Measurements from ENCODE around the gene IQCE. TPM values are rescaled to one million over a fixed set of nuclear protein-coding genes. Genes with fewer than 3 reads are reported as not detected.
A peak's percentile ranks its signal among the peaks of the same experiment; 100 is the strongest.
"Not testable (repeated sequence)": the region's sequence is repeated elsewhere in the genome, so short reads cannot be mapped to it uniquely, and the experiment has no call there.

IQCE gene
- total RNA-seq, 1 experiment from 2014 or later, result 44.8 TPM

DNA sequence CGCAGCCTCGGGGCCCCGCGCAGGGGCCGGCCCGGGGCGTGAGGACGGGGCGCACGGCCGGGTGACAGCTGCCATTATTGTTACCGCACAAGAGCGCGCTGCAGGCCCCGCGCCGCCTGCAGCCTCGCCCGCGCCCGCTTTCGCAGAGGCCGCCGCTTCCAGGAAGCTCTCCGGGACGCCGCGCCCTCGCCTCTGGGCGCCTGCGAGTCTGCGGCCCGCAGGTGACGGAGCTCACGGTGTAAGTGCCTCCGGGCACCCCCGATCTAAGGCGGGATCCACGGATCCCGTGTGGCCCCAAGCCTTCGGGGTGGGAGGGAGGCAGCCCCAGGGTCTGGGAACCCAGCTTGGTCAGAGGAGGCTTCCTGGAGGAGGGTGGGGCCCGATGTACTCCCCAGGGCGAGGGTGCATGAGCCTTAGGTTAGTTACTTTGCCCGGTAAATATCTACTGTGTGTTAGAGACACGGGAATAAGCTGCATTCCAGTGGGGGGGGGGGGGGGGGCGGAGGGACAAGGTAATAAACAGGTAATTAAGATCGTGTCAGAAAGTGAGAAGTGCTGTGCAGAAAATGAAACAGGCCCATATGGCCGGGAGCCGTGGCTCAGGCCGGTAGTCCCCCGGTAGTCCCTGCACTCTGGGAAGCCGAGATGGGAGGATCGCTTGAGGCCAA, 638 bp downstream of the IQCE start:
- peak overlapping the region; percentile 82 for H3K27ac ChIP-seq (ENCODE audit: low read length)
- H3K36me3 ChIP-seq (ENCODE audit: control insufficient read depth, insufficient read depth, low read length), result no peaks in the 10 kb centered on the region
- no peaks in the 10 kb centered on the region for H3K9me3 ChIP-seq (ENCODE audit: control insufficient read depth, insufficient read depth, low read depth, low read length)
- peak overlapping the region; percentile 74 to 95 for H3K4me3 ChIP-seq (ENCODE audit: low read depth in 2 of 2, low read length in 2 of 2)
- peak; percentile 10 for ATAC-seq
- CTCF ChIA-PET, result interaction anchor here (0.7 to 0.8 kb wide), 2 partner anchors 108 to 153 kb away, joined by 3 read pairs; no protein-coding TSS in a partner anchor
- intact Hi-C loops (cut with micrococcal nuclease; ENCODE audit: unreplicated experiment) (no loop called here), in situ Hi-C loops (cut with HindIII; ENCODE audit: low pct_unique_long_range_greater_than_20kb, low sequenced_read_pairs) (no loop called here)
- TF ChIP-seq TCF7L2 (IDR thresholded peaks at IDR 0.05; ENCODE audit: low read depth, low read length), result no peak
- TF ChIP-seq POLR2AphosphoS5 (IDR thresholded peaks at IDR 0.05; ENCODE audit: low read depth, low read length), result no peak
- TF ChIP-seq, protein P1, sequence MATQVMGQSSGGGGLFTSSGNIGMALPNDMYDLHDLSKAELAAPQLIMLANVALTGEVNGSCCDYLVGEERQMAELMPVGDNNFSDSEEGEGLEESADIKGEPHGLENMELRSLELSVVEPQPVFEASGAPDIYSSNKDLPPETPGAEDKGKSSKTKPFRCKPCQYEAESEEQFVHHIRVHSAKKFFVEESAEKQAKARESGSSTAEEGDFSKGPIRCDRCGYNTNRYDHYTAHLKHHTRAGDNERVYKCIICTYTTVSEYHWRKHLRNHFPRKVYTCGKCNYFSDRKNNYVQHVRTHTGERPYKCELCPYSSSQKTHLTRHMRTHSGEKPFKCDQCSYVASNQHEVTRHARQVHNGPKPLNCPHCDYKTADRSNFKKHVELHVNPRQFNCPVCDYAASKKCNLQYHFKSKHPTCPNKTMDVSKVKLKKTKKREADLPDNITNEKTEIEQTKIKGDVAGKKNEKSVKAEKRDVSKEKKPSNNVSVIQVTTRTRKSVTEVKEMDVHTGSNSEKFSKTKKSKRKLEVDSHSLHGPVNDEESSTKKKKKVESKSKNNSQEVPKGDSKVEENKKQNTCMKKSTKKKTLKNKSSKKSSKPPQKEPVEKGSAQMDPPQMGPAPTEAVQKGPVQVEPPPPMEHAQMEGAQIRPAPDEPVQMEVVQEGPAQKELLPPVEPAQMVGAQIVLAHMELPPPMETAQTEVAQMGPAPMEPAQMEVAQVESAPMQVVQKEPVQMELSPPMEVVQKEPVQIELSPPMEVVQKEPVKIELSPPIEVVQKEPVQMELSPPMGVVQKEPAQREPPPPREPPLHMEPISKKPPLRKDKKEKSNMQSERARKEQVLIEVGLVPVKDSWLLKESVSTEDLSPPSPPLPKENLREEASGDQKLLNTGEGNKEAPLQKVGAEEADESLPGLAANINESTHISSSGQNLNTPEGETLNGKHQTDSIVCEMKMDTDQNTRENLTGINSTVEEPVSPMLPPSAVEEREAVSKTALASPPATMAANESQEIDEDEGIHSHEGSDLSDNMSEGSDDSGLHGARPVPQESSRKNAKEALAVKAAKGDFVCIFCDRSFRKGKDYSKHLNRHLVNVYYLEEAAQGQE (IDR thresholded peaks at IDR 0.05; ENCODE audit: insufficient read depth in 1 of 2, low read depth in 2 of 2, low read length in 1 of 2), result no peak
- TF ChIP-seq, protein P2, sequence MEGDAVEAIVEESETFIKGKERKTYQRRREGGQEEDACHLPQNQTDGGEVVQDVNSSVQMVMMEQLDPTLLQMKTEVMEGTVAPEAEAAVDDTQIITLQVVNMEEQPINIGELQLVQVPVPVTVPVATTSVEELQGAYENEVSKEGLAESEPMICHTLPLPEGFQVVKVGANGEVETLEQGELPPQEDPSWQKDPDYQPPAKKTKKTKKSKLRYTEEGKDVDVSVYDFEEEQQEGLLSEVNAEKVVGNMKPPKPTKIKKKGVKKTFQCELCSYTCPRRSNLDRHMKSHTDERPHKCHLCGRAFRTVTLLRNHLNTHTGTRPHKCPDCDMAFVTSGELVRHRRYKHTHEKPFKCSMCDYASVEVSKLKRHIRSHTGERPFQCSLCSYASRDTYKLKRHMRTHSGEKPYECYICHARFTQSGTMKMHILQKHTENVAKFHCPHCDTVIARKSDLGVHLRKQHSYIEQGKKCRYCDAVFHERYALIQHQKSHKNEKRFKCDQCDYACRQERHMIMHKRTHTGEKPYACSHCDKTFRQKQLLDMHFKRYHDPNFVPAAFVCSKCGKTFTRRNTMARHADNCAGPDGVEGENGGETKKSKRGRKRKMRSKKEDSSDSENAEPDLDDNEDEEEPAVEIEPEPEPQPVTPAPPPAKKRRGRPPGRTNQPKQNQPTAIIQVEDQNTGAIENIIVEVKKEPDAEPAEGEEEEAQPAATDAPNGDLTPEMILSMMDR (IDR thresholded peaks at IDR 0.05), result no peak
- TF ChIP-seq SIN3A (IDR thresholded peaks at IDR 0.05; ENCODE audit: borderline replicate concordance, insufficient read depth, low read depth, low read length), result no peak; the same call in 1 of the 2 replicates
- no peak for DNase-seq (ENCODE audit: low read depth, low spot score)
- BruUV-seq (replicated peaks), result no TSS peak
- peaks cover 10% of the 10 kb centered on the region for H3K4me1 ChIP-seq (ENCODE audit: control insufficient read depth, insufficient read depth, low read length)
- POLR2A ChIA-PET, result interaction anchor here (0.7 kb wide), 1 partner anchor 271 kb away, joined by 3 read pairs; no protein-coding TSS in a partner anchor
- no peaks in the 10 kb centered on the region for H3K27me3 ChIP-seq (ENCODE audit: control insufficient read depth, insufficient read depth, low read length)

DNA sequence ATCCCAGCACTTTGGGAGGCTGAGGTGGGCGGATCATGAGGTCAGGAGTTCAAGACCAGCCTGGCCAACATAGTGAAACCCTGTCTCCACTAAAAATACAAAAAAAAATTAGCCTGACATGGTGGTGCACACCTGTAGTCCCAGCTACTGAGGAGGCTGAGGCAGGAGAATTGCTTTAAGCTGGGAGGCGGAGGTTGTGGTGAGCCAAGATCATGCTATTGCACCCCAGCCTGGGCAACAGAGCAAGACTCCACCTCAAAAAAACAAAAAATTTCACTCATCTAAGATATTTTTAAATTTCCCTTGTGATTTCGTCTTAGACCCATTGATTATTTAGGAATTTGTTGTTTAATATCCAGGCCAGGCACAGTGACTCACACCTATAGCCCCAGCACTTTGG, 5.2 kb downstream of the IQCE start:
- in situ Hi-C loops (cut with HindIII; ENCODE audit: low pct_unique_long_range_greater_than_20kb, low sequenced_read_pairs); H3K4me3 ChIP-seq (ENCODE audit: low read depth in 2 of 2, low read length in 2 of 2); ATAC-seq; BruUV-seq (replicated peaks); H3K36me3 ChIP-seq (ENCODE audit: control insufficient read depth, insufficient read depth, low read length); H3K27ac ChIP-seq (ENCODE audit: low read length); POLR2A ChIA-PET; intact Hi-C loops (cut with micrococcal nuclease; ENCODE audit: unreplicated experiment); H3K4me1 ChIP-seq (ENCODE audit: control insufficient read depth, insufficient read depth, low read length); DNase-seq (ENCODE audit: low read depth, low spot score); H3K9me3 ChIP-seq (ENCODE audit: control insufficient read depth, insufficient read depth, low read depth, low read length); H3K27me3 ChIP-seq (ENCODE audit: control insufficient read depth, insufficient read depth, low read length): not testable (repeated sequence)
- CTCF ChIA-PET, result interaction anchor here (0.7 kb wide), 1 partner anchor 10 kb away, joined by 3 read pairs; no protein-coding TSS in a partner anchor

DNA sequence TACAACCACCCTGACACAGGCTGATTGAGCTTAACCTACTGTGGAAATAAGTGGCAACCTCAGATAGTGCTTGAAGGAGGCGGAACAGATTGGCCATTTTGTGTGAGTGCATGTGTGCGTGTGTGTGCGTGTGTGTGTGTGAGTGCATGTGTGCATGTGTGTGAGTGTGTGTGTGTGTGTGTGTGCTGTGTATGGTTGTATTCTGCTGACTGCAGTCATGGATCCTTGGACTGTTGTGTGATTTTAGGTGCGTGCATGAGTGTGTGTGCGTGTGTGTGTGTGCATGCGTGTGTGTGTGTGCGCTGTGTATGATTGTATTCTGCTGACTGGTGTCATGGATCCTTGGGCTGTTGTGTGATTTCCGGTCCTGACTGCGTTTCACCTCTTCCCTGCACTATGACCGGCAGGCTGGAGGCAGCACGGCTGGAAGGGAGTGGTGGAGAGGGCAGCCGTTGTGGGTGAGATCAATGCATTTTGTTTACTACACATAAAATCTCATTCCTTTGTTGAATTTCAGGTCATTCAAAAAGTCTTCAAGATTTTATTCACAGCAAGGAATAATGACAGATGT, 6.3 kb downstream of the IQCE start:
- intact Hi-C loops (cut with micrococcal nuclease; ENCODE audit: unreplicated experiment), result no loop called here
- CTCF ChIA-PET, result no interaction called here

More for the DNA sequence above, 6.3 kb downstream of the IQCE start:
- Histone ChIP-seq H3K27ac (ENCODE audit: low read length) (no peak overlapping the region), H3K9me3 (ENCODE audit: control insufficient read depth, insufficient read depth, low read depth, low read length) (no peaks in the 10 kb centered on the region), H3K27me3 (ENCODE audit: control insufficient read depth, insufficient read depth, low read length) (no peaks in the 10 kb centered on the region), H3K36me3 (ENCODE audit: control insufficient read depth, insufficient read depth, low read length) (no peaks in the 10 kb centered on the region; the same call in 1 of the 2 replicates), H3K4me1 (ENCODE audit: control insufficient read depth, insufficient read depth, low read length) (peaks cover 9% of the 10 kb centered on the region; the same call in 1 of the 2 replicates), H3K4me3 (ENCODE audit: low read depth in 2 of 2, low read length in 2 of 2) (no peak overlapping the region)
- ATAC-seq (no peak), DNase-seq (ENCODE audit: low read depth, low spot score) (no peak)
- TF ChIP-seq SIN3A (IDR thresholded peaks at IDR 0.05; ENCODE audit: borderline replicate concordance, insufficient read depth, low read depth, low read length) (no peak), POLR2AphosphoS5 (IDR thresholded peaks at IDR 0.05; ENCODE audit: low read depth, low read length) (no peak), TCF7L2 (IDR thresholded peaks at IDR 0.05; ENCODE audit: low read depth, low read length) (no peak)
- TF ChIP-seq, protein P2 (IDR thresholded peaks at IDR 0.05), result no peak
- TF ChIP-seq, protein P1 (IDR thresholded peaks at IDR 0.05; ENCODE audit: insufficient read depth in 1 of 2, low read depth in 2 of 2, low read length in 1 of 2), result no peak
- in situ Hi-C loops (cut with HindIII; ENCODE audit: low pct_unique_long_range_greater_than_20kb, low sequenced_read_pairs), result no loop called here
- POLR2A ChIA-PET, result no interaction called here
- BruUV-seq (replicated peaks), result no TSS peak
